ENCODE measurements around the gene ANXA6.

The ANXA6 gene

GRCh38 chr5:151130922-151131891, 26.4 kb downstream of the ANXA6 start:
- no peak overlapping the region for H3K27ac ChIP-seq (ENCODE audit: extremely low read depth, low read depth, low read length)
- no peaks in the 10 kb centered on the region for H3K4me1 ChIP-seq (ENCODE audit: control insufficient read depth, insufficient read depth, low read length)
- ChIA-PET CTCF (interaction anchor here (0.6 to 11.0 kb wide), 5 partner anchors 16 to 189 kb away, joined by 3 to 278 read pairs (median 4); no protein-coding TSS in a partner anchor), POLR2A (no interaction called here)
- H3K36me3 ChIP-seq (ENCODE audit: control insufficient read depth in 2 of 2, insufficient read depth in 1 of 2, low read length in 2 of 2): peaks cover 16 to 95% of the 10 kb centered on the region in 2 experiments
- no peak overlapping the region for H3K4me3 ChIP-seq (ENCODE audit: low read depth, low read length)
- no peak for TF ChIP-seq ZNF501 (tag by site-specific recombination; IDR thresholded peaks at IDR 0.05)
- no peak for TF ChIP-seq MEIS1 (CRISPR knock-in tag; IDR thresholded peaks at IDR 0.05; ENCODE audit: borderline replicate concordance)
- no peak for TF ChIP-seq ZNF354C (tag by site-specific recombination; IDR thresholded peaks at IDR 0.05; ENCODE audit: borderline replicate concordance, low read depth)
- TF ChIP-seq ZNF350 (tag by site-specific recombination; IDR thresholded peaks at IDR 0.05): no peak
- no peak for TF ChIP-seq ZNF274 (IDR thresholded peaks at IDR 0.05; ENCODE audit: low read length)
- TF ChIP-seq ZNF274 (tag by site-specific recombination; IDR thresholded peaks at IDR 0.05; ENCODE audit: borderline replicate concordance): no peak
- TF ChIP-seq KLF17 (tag by site-specific recombination; IDR thresholded peaks at IDR 0.05): no peak
- TF ChIP-seq ZNF785 (tag by site-specific recombination; IDR thresholded peaks at IDR 0.05): no peak
- TF ChIP-seq ZNF621 (tag by site-specific recombination; IDR thresholded peaks at IDR 0.05): no peak
- TF ChIP-seq ZFP37 (tag by site-specific recombination; IDR thresholded peaks at IDR 0.05): no peak
- no peak for TF ChIP-seq KLF7 (tag by site-specific recombination; IDR thresholded peaks at IDR 0.05; ENCODE audit: borderline replicate concordance)
- no peak for TF ChIP-seq ZFP69B (tag by site-specific recombination; IDR thresholded peaks at IDR 0.05)
- no peak for TF ChIP-seq KLF16 (tag by site-specific recombination; IDR thresholded peaks at IDR 0.05)
- no peak for TF ChIP-seq ZNF404 (tag by site-specific recombination; IDR thresholded peaks at IDR 0.05)
- TF ChIP-seq ZBTB20 (tag by site-specific recombination; IDR thresholded peaks at IDR 0.05): no peak
- no peak for TF ChIP-seq ZNF335 (tag by site-specific recombination; conservative IDR thresholded peaks at IDR 0.05)
- TF ChIP-seq ZNF10 (tag by site-specific recombination; IDR thresholded peaks at IDR 0.05): no peak
- no peak for TF ChIP-seq OSR2 (tag by site-specific recombination; IDR thresholded peaks at IDR 0.05)
- H3K9me3 ChIP-seq (ENCODE audit: control insufficient read depth, insufficient read depth, low read depth, low read length): no peaks in the 10 kb centered on the region

- no peaks in the 10 kb centered on the region for H3K9me3 ChIP-seq (ENCODE audit: control insufficient read depth, insufficient read depth, low read depth, low read length)
- ChIA-PET CTCF (interaction anchor here (0.7 to 11.0 kb wide), 7 partner anchors 15 to 987 kb away, joined by 3 to 278 read pairs (median 5); no protein-coding TSS in a partner anchor), POLR2A (no interaction called here)
- no peak overlapping the region for H3K27ac ChIP-seq (ENCODE audit: extremely low read depth, low read depth, low read length)
- H3K4me1 ChIP-seq (ENCODE audit: control insufficient read depth, insufficient read depth, low read length): no peaks in the 10 kb centered on the region
- H3K36me3 ChIP-seq (ENCODE audit: control insufficient read depth in 2 of 2, insufficient read depth in 1 of 2, low read length in 2 of 2): peaks cover 16 to 95% of the 10 kb centered on the region in 2 experiments
- no peak overlapping the region for H3K4me3 ChIP-seq (ENCODE audit: low read depth, low read length)
- TF ChIP-seq ZNF433 (tag by site-specific recombination; IDR thresholded peaks at IDR 0.05; ENCODE audit: low read depth) (no peak), ZNF341 (tag by site-specific recombination; IDR thresholded peaks at IDR 0.05; ENCODE audit: low read depth) (no peak), ZNF274 (IDR thresholded peaks at IDR 0.05; ENCODE audit: low read length) (no peak), ZNF274 (tag by site-specific recombination; IDR thresholded peaks at IDR 0.05; ENCODE audit: borderline replicate concordance) (no peak), ZNF121 (tag by site-specific recombination; IDR thresholded peaks at IDR 0.05) (peak; percentile 91)
Measured at GRCh38 chr5:151130235-151130921, 27.2 kb downstream of the ANXA6 start.

Measured in HEK293 (cell line).